ENCODE data around the gene CTNNA3. TPM values are rescaled to one million over a fixed set of nuclear protein-coding genes. Genes with fewer than 3 reads are reported as not detected.

Gene CTNNA3
- total RNA-seq, 1 experiment from 2014 or later: 0.20 TPM

DNA sequence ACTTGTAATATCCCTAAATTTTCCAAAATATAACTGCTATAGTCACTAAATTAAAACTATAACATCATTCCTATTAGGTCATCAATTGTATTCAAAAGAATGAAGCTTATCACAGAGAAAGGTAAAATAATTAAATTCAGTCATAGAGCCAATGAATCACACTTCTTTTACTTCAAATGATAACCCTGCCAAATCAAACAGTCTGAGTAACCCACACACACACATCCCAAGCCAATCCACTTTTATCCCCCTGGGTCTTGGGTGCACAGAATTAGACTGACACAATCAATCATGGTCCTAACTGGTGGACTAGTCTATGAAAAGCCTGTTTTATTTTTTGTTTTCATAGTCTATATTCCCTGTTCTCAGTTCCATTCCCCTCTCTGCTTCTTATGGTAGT lies 25.6 kb downstream of the CTNNA3 start:
- Mint-ChIP-seq H3K27me3 (ENCODE audit: insufficient read depth, unreplicated experiment) (peaks cover 11% of the 10 kb centered on the region), H3K27ac (ENCODE audit: unreplicated experiment) (no peak overlapping the region), H3K9me3 (ENCODE audit: unreplicated experiment) (no peaks in the 10 kb centered on the region), H3K4me3 (ENCODE audit: unreplicated experiment) (no peak overlapping the region), H3K36me3 (ENCODE audit: insufficient read depth, unreplicated experiment) (no peaks in the 10 kb centered on the region), H3K4me1 (ENCODE audit: low read depth, unreplicated experiment) (no peaks in the 10 kb centered on the region)
- TF ChIP-seq, protein P1, sequence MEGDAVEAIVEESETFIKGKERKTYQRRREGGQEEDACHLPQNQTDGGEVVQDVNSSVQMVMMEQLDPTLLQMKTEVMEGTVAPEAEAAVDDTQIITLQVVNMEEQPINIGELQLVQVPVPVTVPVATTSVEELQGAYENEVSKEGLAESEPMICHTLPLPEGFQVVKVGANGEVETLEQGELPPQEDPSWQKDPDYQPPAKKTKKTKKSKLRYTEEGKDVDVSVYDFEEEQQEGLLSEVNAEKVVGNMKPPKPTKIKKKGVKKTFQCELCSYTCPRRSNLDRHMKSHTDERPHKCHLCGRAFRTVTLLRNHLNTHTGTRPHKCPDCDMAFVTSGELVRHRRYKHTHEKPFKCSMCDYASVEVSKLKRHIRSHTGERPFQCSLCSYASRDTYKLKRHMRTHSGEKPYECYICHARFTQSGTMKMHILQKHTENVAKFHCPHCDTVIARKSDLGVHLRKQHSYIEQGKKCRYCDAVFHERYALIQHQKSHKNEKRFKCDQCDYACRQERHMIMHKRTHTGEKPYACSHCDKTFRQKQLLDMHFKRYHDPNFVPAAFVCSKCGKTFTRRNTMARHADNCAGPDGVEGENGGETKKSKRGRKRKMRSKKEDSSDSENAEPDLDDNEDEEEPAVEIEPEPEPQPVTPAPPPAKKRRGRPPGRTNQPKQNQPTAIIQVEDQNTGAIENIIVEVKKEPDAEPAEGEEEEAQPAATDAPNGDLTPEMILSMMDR (IDR thresholded peaks at IDR 0.05; ENCODE audit: insufficient read depth in 1 of 2, low read depth in 1 of 2, low read length in 1 of 2, severe bottlenecking in 1 of 2, unreplicated experiment in 1 of 2): no peak
- no peaks in the 10 kb centered on the region for H3K4me1 ChIP-seq
- DNase-seq: no peak
- intact Hi-C loops (cut with micrococcal nuclease; ENCODE audit: unreplicated experiment): no loop called here
- H3K27me3 ChIP-seq (replicated peaks; ENCODE audit: control insufficient read depth, insufficient read depth, low read length): no peaks in the 10 kb centered on the region
- ChIA-PET POLR2A (no interaction called here), CTCF (no interaction called here)
- BruUV-seq (replicated peaks): no TSS peak
- H3K4me3 ChIP-seq (ENCODE audit: low read depth, low read length): no peak overlapping the region
- no peaks in the 10 kb centered on the region for H3K9me3 ChIP-seq
- H3K36me3 ChIP-seq (ENCODE audit: control insufficient read depth, insufficient read depth, low read length): no peaks in the 10 kb centered on the region

DNA sequence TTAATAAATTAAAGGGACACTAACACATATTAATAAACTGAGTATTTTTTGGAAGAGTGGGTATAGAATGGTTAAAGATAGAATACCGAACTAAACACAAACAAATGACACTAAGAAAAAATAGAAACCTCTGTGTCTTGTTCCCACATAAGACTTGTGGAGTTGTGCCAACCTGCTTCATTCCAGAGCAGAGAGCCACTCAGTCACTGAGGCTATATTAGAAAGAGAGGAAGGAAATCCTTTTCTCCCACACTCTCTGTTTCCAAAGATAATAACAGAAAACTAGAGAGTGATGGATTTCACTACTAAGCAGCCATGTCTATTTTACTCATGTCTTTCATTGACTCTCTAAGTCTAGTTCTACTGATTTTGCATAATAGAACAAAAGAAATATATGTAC lies 26.0 kb downstream of the CTNNA3 start:
- H3K36me3 ChIP-seq (ENCODE audit: control insufficient read depth, insufficient read depth, low read length): no peaks in the 10 kb centered on the region
- H3K9me3 Mint-ChIP-seq (ENCODE audit: unreplicated experiment): no peaks in the 10 kb centered on the region
- H3K4me3 Mint-ChIP-seq (ENCODE audit: unreplicated experiment): no peak overlapping the region
- POLR2A ChIA-PET: no interaction called here
- H3K27ac Mint-ChIP-seq (ENCODE audit: unreplicated experiment): no peak overlapping the region
- BruUV-seq (replicated peaks): no TSS peak
- TF ChIP-seq, protein P1 (IDR thresholded peaks at IDR 0.05; ENCODE audit: insufficient read depth in 1 of 2, low read depth in 1 of 2, low read length in 1 of 2, severe bottlenecking in 1 of 2, unreplicated experiment in 1 of 2): no peak
- H3K27me3 Mint-ChIP-seq (ENCODE audit: insufficient read depth, unreplicated experiment): peaks cover 13% of the 10 kb centered on the region
- H3K4me1 Mint-ChIP-seq (ENCODE audit: low read depth, unreplicated experiment): no peaks in the 10 kb centered on the region
- no peaks in the 10 kb centered on the region for H3K4me1 ChIP-seq
- H3K36me3 Mint-ChIP-seq (ENCODE audit: insufficient read depth, unreplicated experiment): no peaks in the 10 kb centered on the region
- H3K27me3 ChIP-seq (replicated peaks; ENCODE audit: control insufficient read depth, insufficient read depth, low read length): no peaks in the 10 kb centered on the region
- no peaks in the 10 kb centered on the region for H3K9me3 ChIP-seq
- H3K4me3 ChIP-seq (ENCODE audit: low read depth, low read length): no peak overlapping the region
- CTCF ChIA-PET: no interaction called here
- intact Hi-C loops (cut with micrococcal nuclease; ENCODE audit: unreplicated experiment): loop anchor here (5.0 kb wide), 1 partner anchor 537 kb away; no protein-coding TSS in a partner anchor
- DNase-seq: no peak

DNA sequence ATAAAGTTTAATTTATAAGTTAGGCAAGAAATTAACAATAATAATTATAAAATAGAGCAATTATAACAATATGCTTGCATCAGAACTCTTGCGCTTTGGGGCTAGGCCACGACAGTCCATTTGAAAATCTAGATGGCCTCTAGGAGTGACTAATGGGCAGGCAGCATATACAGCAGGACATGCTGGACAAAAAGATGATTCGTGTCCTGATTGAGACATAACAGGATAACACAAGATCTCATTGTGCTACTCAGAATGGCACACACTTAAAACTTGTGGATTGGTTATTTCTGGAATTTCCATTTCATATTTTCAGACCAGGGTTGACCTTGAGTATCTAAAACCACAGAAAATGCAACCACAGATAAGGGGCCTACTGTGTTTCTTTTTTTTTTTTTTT lies 27.5 kb downstream of the CTNNA3 start:
- no peaks in the 10 kb centered on the region for H3K27me3 ChIP-seq (replicated peaks; ENCODE audit: control insufficient read depth, insufficient read depth, low read length)
- H3K4me3 ChIP-seq (ENCODE audit: low read depth, low read length): no peak overlapping the region
- H3K9me3 ChIP-seq: no peaks in the 10 kb centered on the region
- ChIA-PET POLR2A (no interaction called here), CTCF (no interaction called here)
- no peaks in the 10 kb centered on the region for H3K36me3 Mint-ChIP-seq (ENCODE audit: insufficient read depth, unreplicated experiment)
- H3K4me1 Mint-ChIP-seq (ENCODE audit: low read depth, unreplicated experiment): no peaks in the 10 kb centered on the region
- no peaks in the 10 kb centered on the region for H3K36me3 ChIP-seq (ENCODE audit: control insufficient read depth, insufficient read depth, low read length)
- intact Hi-C loops (cut with micrococcal nuclease; ENCODE audit: unreplicated experiment): loop anchor here (5.0 kb wide), 1 partner anchor 539 kb away; no protein-coding TSS in a partner anchor
- BruUV-seq (replicated peaks): no TSS peak
- H3K4me3 Mint-ChIP-seq (ENCODE audit: unreplicated experiment): no peak overlapping the region
- DNase-seq: no peak
- no peaks in the 10 kb centered on the region for H3K4me1 ChIP-seq
- TF ChIP-seq, protein P1 (IDR thresholded peaks at IDR 0.05; ENCODE audit: insufficient read depth in 1 of 2, low read depth in 1 of 2, low read length in 1 of 2, severe bottlenecking in 1 of 2, unreplicated experiment in 1 of 2): no peak
- H3K9me3 Mint-ChIP-seq (ENCODE audit: unreplicated experiment): no peaks in the 10 kb centered on the region
- peaks cover 18% of the 10 kb centered on the region for H3K27me3 Mint-ChIP-seq (ENCODE audit: insufficient read depth, unreplicated experiment)
- H3K27ac Mint-ChIP-seq (ENCODE audit: unreplicated experiment): no peak overlapping the region

All from Caco-2 (cell line).